ENCODE results near the gene ENPP6.

- TF ChIP-seq ESRRA (IDR thresholded peaks at IDR 0.05; ENCODE audit: borderline replicate concordance, low read length) (no peak), TFCP2L1 (CRISPR knock-in tag; IDR thresholded peaks at IDR 0.05) (no peak)
Measured at GRCh38 chr4:184041156-184041555, 176.5 kb downstream of the ENPP6 start.
